ENCODE results near the gene HK3. TPM values are rescaled to one million over a fixed set of nuclear protein-coding genes. Genes with fewer than 3 reads are reported as not detected.

The HK3 gene
- total RNA-seq: 21.1 TPM

GRCh38 chr5:176899296-176899891 lies at the start of gene HK3:
Gene HK3, minus strand, starts transcription at chr5:176899346. Its CDS starts 3,187 bp downstream, at chr5:176896159.
- DNase-seq (ENCODE audit: low spot score): no peak
- intact Hi-C loops (cut with DNase I): no loop called here
- ATAC-seq: peak; percentile 44

GRCh38 chr5:176948458-176948857 lies 49.3 kb upstream of the HK3 start:
- ATAC-seq (no peak), DNase-seq (ENCODE audit: low spot score) (no peak)
- intact Hi-C loops (cut with DNase I): no loop called here

GRCh38 chr5:176947847-176948246 lies 48.7 kb upstream of the HK3 start:
- no peak for DNase-seq (ENCODE audit: low spot score)
- intact Hi-C loops (cut with DNase I): no loop called here
- no peak for ATAC-seq

GRCh38 chr5:176944268-176944667 lies 45.1 kb upstream of the HK3 start:
- no peak for DNase-seq (ENCODE audit: low spot score)
- intact Hi-C loops (cut with DNase I): no loop called here
- no peak for ATAC-seq

GRCh38 chr5:176943816-176944215 lies 44.7 kb upstream of the HK3 start:
- no peak for DNase-seq (ENCODE audit: low spot score)
- intact Hi-C loops (cut with DNase I): no loop called here
- no peak for ATAC-seq

GRCh38 chr5:176941951-176942350 lies 42.8 kb upstream of the HK3 start:
- intact Hi-C loops (cut with DNase I): no loop called here
- DNase-seq (ENCODE audit: low spot score) (no peak), ATAC-seq (no peak)

GRCh38 chr5:176938472-176938871 lies 39.3 kb upstream of the HK3 start:
- intact Hi-C loops (cut with DNase I): no loop called here
- no peak for DNase-seq (ENCODE audit: low spot score)
- no peak for ATAC-seq

GRCh38 chr5:176935017-176935416 lies 35.9 kb upstream of the HK3 start:
- DNase-seq (ENCODE audit: low spot score): no peak
- intact Hi-C loops (cut with DNase I): no loop called here

GRCh38 chr5:176934309-176934930 lies 35.3 kb upstream of the HK3 start:
- ATAC-seq: no peak
- intact Hi-C loops (cut with DNase I): no loop called here
- no peak for DNase-seq (ENCODE audit: low spot score)

More at GRCh38 chr5:176935017-176935416, 35.9 kb upstream of the HK3 start:
- no peak for ATAC-seq

- intact Hi-C loops (cut with DNase I): no loop called here
- no peak for DNase-seq (ENCODE audit: low spot score)
- no peak for ATAC-seq
Measured at GRCh38 chr5:176929654-176930053, 30.5 kb upstream of the HK3 start.

GRCh38 chr5:176927562-176927961 lies 28.4 kb upstream of the HK3 start:
- DNase-seq (ENCODE audit: low spot score): no peak
- ATAC-seq: no peak
- intact Hi-C loops (cut with DNase I): no loop called here

- DNase-seq (ENCODE audit: low spot score): no peak
- intact Hi-C loops (cut with DNase I): no loop called here
- ATAC-seq: no peak
Measured at GRCh38 chr5:176922817-176923216, 23.7 kb upstream of the HK3 start.

GRCh38 chr5:176921714-176922113 lies 22.6 kb upstream of the HK3 start:
- ATAC-seq (no peak), DNase-seq (ENCODE audit: low spot score) (no peak)
- intact Hi-C loops (cut with DNase I): no loop called here

GRCh38 chr5:176918613-176919012 lies 19.5 kb upstream of the HK3 start:
- no peak for DNase-seq (ENCODE audit: low spot score)
- no peak for ATAC-seq
- intact Hi-C loops (cut with DNase I): no loop called here

- ATAC-seq (no peak), DNase-seq (ENCODE audit: low spot score) (no peak)
- intact Hi-C loops (cut with DNase I): no loop called here
Measured at GRCh38 chr5:176916337-176916736, 17.2 kb upstream of the HK3 start.

GRCh38 chr5:176915906-176916305 lies 16.8 kb upstream of the HK3 start:
- no peak for DNase-seq (ENCODE audit: low spot score)
- intact Hi-C loops (cut with DNase I): no loop called here
- ATAC-seq: no peak

GRCh38 chr5:176912115-176912514 lies 13.0 kb upstream of the HK3 start:
- intact Hi-C loops (cut with DNase I): no loop called here
- ATAC-seq (no peak), DNase-seq (ENCODE audit: low spot score) (no peak)

- ATAC-seq (no peak), DNase-seq (ENCODE audit: low spot score) (no peak)
- intact Hi-C loops (cut with DNase I): loop anchor here (10.0 kb wide), 1 partner anchor 684 kb away; no protein-coding TSS in a partner anchor
Measured at GRCh38 chr5:176908675-176909368, 9.7 kb upstream of the HK3 start.

- intact Hi-C loops (cut with DNase I): loop anchor here (10.0 kb wide), 1 partner anchor 682 kb away; no protein-coding TSS in a partner anchor
- DNase-seq (ENCODE audit: low spot score): no peak
- ATAC-seq: no peak
Measured at GRCh38 chr5:176906796-176907195, 7.7 kb upstream of the HK3 start.

GRCh38 chr5:176906126-176906525 lies 7.0 kb upstream of the HK3 start:
- intact Hi-C loops (cut with DNase I): loop anchor here (10.0 kb wide), 1 partner anchor 681 kb away; no protein-coding TSS in a partner anchor
- ATAC-seq (no peak), DNase-seq (ENCODE audit: low spot score) (no peak)

Measured in sciatic nerve (tissue), 2 donors.